OCI-LY7 (cell line): ENCODE results near the gene MMP23B. TPM values are rescaled to one million over a fixed set of nuclear protein-coding genes. Genes with fewer than 3 reads are reported as not detected.
"Not testable (repeated sequence)": the region's sequence is repeated elsewhere in the genome, so short reads cannot be mapped to it uniquely, and the experiment has no call there.

Experiments used
- BruUV-seq: library from RNA; stranded (reverse); fragments of 400-500 nt; replicated peaks from 2 replicates; lab custom pipeline; 2021; lab: Mats Ljungman, UMichigan
- CTCF ChIA-PET: fragments of 300-600 bp; sonication (Branson Sonifier 250); formaldehyde crosslinking; loops from one replicate; lab custom pipeline; 2022; ENCODE audit warnings: antibody characterized with exemption; ENCODE audit not compliant: unreplicated experiment; lab: Charles Lee
- POLR2A ChIA-PET: fragments of 300-600 bp; sonication (Branson Sonifier 250); formaldehyde crosslinking; loops from one replicate; lab custom pipeline; 2022; ENCODE audit warnings: antibody characterized with exemption; lab: Charles Lee
- DNase-seq: peaks from one replicate; pipeline ENCODE4 v3.0.0-alpha.2; 2015; ENCODE audit warnings: low spot score
- H2AFZ ChIP-seq: fragments of 200-600 bp; sonication (generic), shearing (Covaris generic); 2 replicates; pipeline ENCODE4 v1.6.1; 2014; ENCODE audit warnings: mild to moderate bottlenecking, antibody characterized with exemption, low read length, moderate library complexity
- H3K27ac ChIP-seq: fragments of 200-600 bp; sonication (generic); 2 replicates; pipeline ENCODE4 v1.5.1; 2014; ENCODE audit warnings: mixed run types, low read depth, mild to moderate bottlenecking, moderate library complexity, low read length, inconsistent platforms; ENCODE audit not compliant: poor library complexity, severe bottlenecking
- H3K36me3 ChIP-seq: fragments of 200-600 bp; sonication (generic); 2 replicates; pipeline ENCODE4 v1.6.1; 2014; ENCODE audit warnings: mild to moderate bottlenecking, antibody characterized with exemption, low read length, moderate library complexity, mixed read lengths; ENCODE audit not compliant: insufficient read depth
- H3K4me1 ChIP-seq: fragments of 200-600 bp; sonication (generic); 2 replicates; pipeline ENCODE4 v1.5.1; 2014; ENCODE audit warnings: mild to moderate bottlenecking, low read length; ENCODE audit not compliant: insufficient read depth, poor library complexity, severe bottlenecking
- H3K4me2 ChIP-seq: fragments of 200-600 bp; sonication (generic); 2 replicates; pipeline ENCODE4 v1.6.1; 2014; ENCODE audit warnings: mild to moderate bottlenecking, low read length
- H3K4me3 ChIP-seq: fragments of 200-600 bp; sonication (generic); 2 replicates; pipeline ENCODE4 v1.5.1; 2014; ENCODE audit warnings: mild to moderate bottlenecking, low read depth, low read length; ENCODE audit not compliant: poor library complexity, severe bottlenecking
- H3K79me2 ChIP-seq: fragments of 200-600 bp; sonication (generic); 2 replicates; pipeline ENCODE4 v1.6.1; 2016; ENCODE audit warnings: low read depth, mild to moderate bottlenecking, low read length, moderate library complexity, mixed read lengths; ENCODE audit not compliant: insufficient read depth
- H3K9me2 ChIP-seq: fragments of 200-600 bp; sonication (generic); 2 replicates; pipeline ENCODE4 v1.6.1; 2016; ENCODE audit warnings: mild to moderate bottlenecking, low read length, mixed read lengths; ENCODE audit not compliant: insufficient read depth
- H3K9me3 ChIP-seq: fragments of 200-600 bp; sonication (generic); 2 replicates; pipeline ENCODE4 v1.6.1; 2014; ENCODE audit warnings: mild to moderate bottlenecking, mixed run types, low read length, mixed read lengths
- H4K20me1 ChIP-seq: fragments of 200-600 bp; sonication (generic); 2 replicates; pipeline ENCODE4 v1.6.1; 2014; ENCODE audit warnings: mild to moderate bottlenecking, antibody characterized with exemption, low read length, moderate library complexity, mixed read lengths; ENCODE audit not compliant: insufficient read depth
- intact Hi-C: fragments of 100-400 bp; cut with micrococcal nuclease; formaldehyde crosslinking; loops from one replicate; pipeline ENCODE4 v1.10.0; 2022; ENCODE audit not compliant: unreplicated experiment
- total RNA-seq, 2 experiments: library from RNA; depleted of rRNA in 1 of 2; stranded (reverse); fragments of >200 nt in 1 of 2; shearing (Covaris generic) in 1 of 2; gene quantifications; 2 replicates each; pipeline ENCODE4 v1.2.3, GENCODE V29; 2014 to 2022

MMP23B gene
- total RNA-seq, 2 experiments from 2014 or later: 2.2 to 7.6 TPM

- CTCF ChIA-PET, BruUV-seq, H3K9me2 ChIP-seq, H4K20me1 ChIP-seq, intact Hi-C loops, POLR2A ChIA-PET, H3K27ac ChIP-seq, H3K9me3 ChIP-seq, H3K4me1 ChIP-seq, H3K36me3 ChIP-seq, H2AFZ ChIP-seq, H3K79me2 ChIP-seq, H3K4me3 ChIP-seq, H3K4me2 ChIP-seq, DNase-seq: not testable (repeated sequence)
These were observed 4.9 kb downstream of the MMP23B start for GRCh38 chr1:1636621-1637478.

- POLR2A ChIA-PET, H3K9me3 ChIP-seq, BruUV-seq, H3K4me3 ChIP-seq, H3K36me3 ChIP-seq, intact Hi-C loops, H3K4me2 ChIP-seq, H4K20me1 ChIP-seq, H3K4me1 ChIP-seq, H3K79me2 ChIP-seq, H3K9me2 ChIP-seq, CTCF ChIA-PET, H2AFZ ChIP-seq, H3K27ac ChIP-seq, DNase-seq: not testable (repeated sequence)
These were observed 5.5 kb downstream of the MMP23B start for GRCh38 chr1:1637479-1637875.

- BruUV-seq, H3K4me3 ChIP-seq, H3K36me3 ChIP-seq, POLR2A ChIA-PET, H3K9me2 ChIP-seq, H3K9me3 ChIP-seq, H3K4me2 ChIP-seq, H3K4me1 ChIP-seq, CTCF ChIA-PET, DNase-seq, intact Hi-C loops, H2AFZ ChIP-seq, H3K79me2 ChIP-seq, H4K20me1 ChIP-seq, H3K27ac ChIP-seq: not testable (repeated sequence)
These were observed 6.6 kb downstream of the MMP23B start for GRCh38 chr1:1638528-1638927.

DNA sequence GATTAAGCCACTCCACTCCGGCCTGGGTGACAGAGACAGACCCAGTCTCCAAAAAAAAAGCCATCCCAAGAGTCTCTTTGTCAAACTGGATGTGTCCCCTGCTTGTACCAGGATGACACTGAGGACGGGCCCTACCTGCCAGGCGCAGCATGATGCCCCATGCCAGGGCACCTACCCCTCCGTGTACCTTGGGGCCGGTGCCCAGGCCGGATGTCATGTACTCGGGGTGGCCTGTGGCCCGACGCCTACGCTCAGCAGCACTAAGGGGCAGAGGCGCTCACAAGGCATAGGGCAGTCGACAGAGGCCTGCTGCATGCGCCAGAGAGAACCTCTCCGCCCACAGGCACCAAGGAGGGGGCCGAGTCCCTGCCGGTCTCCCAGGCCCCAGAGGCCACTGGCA, 7.4 kb downstream of the MMP23B start:
- intact Hi-C loops, H4K20me1 ChIP-seq, CTCF ChIA-PET, POLR2A ChIA-PET, BruUV-seq, H3K79me2 ChIP-seq, H3K27ac ChIP-seq, H2AFZ ChIP-seq, H3K4me3 ChIP-seq, DNase-seq, H3K9me3 ChIP-seq, H3K36me3 ChIP-seq, H3K4me2 ChIP-seq, H3K9me2 ChIP-seq, H3K4me1 ChIP-seq: not testable (repeated sequence)

- H2AFZ ChIP-seq, H3K27ac ChIP-seq, DNase-seq, intact Hi-C loops, H3K79me2 ChIP-seq, H3K4me3 ChIP-seq, H3K9me3 ChIP-seq, CTCF ChIA-PET, POLR2A ChIA-PET, H3K4me1 ChIP-seq, H3K9me2 ChIP-seq, H3K4me2 ChIP-seq, H4K20me1 ChIP-seq, BruUV-seq, H3K36me3 ChIP-seq: not testable (repeated sequence)
These were observed 8.1 kb downstream of the MMP23B start for GRCh38 chr1:1640081-1640480.

GRCh38 chr1:1640711-1641461, 8.9 kb downstream of the MMP23B start:
- H3K27ac ChIP-seq, H3K4me2 ChIP-seq, H3K4me1 ChIP-seq, H3K79me2 ChIP-seq, intact Hi-C loops, H4K20me1 ChIP-seq, BruUV-seq, H3K9me3 ChIP-seq, CTCF ChIA-PET, H3K4me3 ChIP-seq, DNase-seq, H3K9me2 ChIP-seq, H2AFZ ChIP-seq, POLR2A ChIA-PET: not testable (repeated sequence)
- H3K36me3 ChIP-seq: peaks cover 13% of the 10 kb centered on the region
